HepG2 (cell line): ENCODE measurements around the gene PIM3. TPM values are rescaled to one million over a fixed set of nuclear protein-coding genes. Genes with fewer than 3 reads are reported as not detected.

Experiments used
- FOXK1 ChIP-seq: sonication (generic); formaldehyde crosslinking; IDR thresholded peaks from 2 replicates; pipeline ENCODE4 v1.4.0; 2020; ENCODE audit warnings: low read depth, missing genetic modification reagents, borderline replicate concordance
- HDAC2 ChIP-seq: sonication (generic); formaldehyde crosslinking; IDR thresholded peaks from 2 replicates; pipeline ENCODE4 v1.4.0; 2020; ENCODE audit warnings: missing genetic modification reagents
- HHEX ChIP-seq: IDR thresholded peaks from 2 replicates; pipeline ENCODE4 v1.6.1; 2016; ENCODE audit warnings: control low read depth
- IKZF4 ChIP-seq: sonication (generic); formaldehyde crosslinking; IDR thresholded peaks from 2 replicates; pipeline ENCODE4 v1.5.1; 2020; ENCODE audit warnings: borderline replicate concordance, mild to moderate bottlenecking, low read depth, missing genetic modification reagents; ENCODE audit errors: not compliant biosample characterization
- JUNB ChIP-seq: sonication (generic); formaldehyde crosslinking; IDR thresholded peaks from 2 replicates; pipeline ENCODE4 v1.8.0; 2022; ENCODE audit warnings: missing genetic modification reagents, mild to moderate bottlenecking, borderline replicate concordance
- MIER3 ChIP-seq: IDR thresholded peaks from 2 replicates; pipeline ENCODE4 v1.6.1; 2016; ENCODE audit warnings: missing compliant biosample characterization, borderline replicate concordance
- SPEN ChIP-seq: sonication (generic); formaldehyde crosslinking; IDR thresholded peaks from 2 replicates; pipeline ENCODE4 v1.5.1; 2020; ENCODE audit warnings: low read depth, mild to moderate bottlenecking, missing genetic modification reagents
- SSRP1 ChIP-seq: IDR thresholded peaks from 2 replicates; pipeline ENCODE4 v1.6.1; 2016; ENCODE audit warnings: control low read depth
- TAF1 ChIP-seq: sonication (generic); formaldehyde crosslinking; IDR thresholded peaks from 2 replicates; pipeline ENCODE4 v1.4.0; 2020; ENCODE audit warnings: missing genetic modification reagents
- THAP11 ChIP-seq: IDR thresholded peaks from 2 replicates; pipeline ENCODE4 v1.6.1; 2016; ENCODE audit warnings: missing biosample characterization, missing genetic modification reagents
- XRCC5 ChIP-seq: fragments of 200-400 bp; formaldehyde crosslinking; optimal IDR thresholded peaks from 2 replicates; pipeline ENCODE3; 2017; ENCODE audit warnings: mild to moderate bottlenecking, low read length
- ZBTB7B ChIP-seq: sonication (generic); formaldehyde crosslinking; IDR thresholded peaks from 2 replicates; pipeline ENCODE4 v1.4.0; 2020; ENCODE audit warnings: missing genetic modification reagents
- ZNF263 ChIP-seq: sonication (generic); formaldehyde crosslinking; IDR thresholded peaks from 2 replicates; pipeline ENCODE4 v1.4.0; 2020; ENCODE audit warnings: missing genetic modification reagents
- ZNF841 ChIP-seq: sonication (generic); formaldehyde crosslinking; IDR thresholded peaks from 2 replicates; pipeline ENCODE4 v1.8.1; 2023; ENCODE audit warnings: missing genetic modification reagents, borderline replicate concordance
- ZSCAN9 ChIP-seq: IDR thresholded peaks from 2 replicates; pipeline ENCODE4 v1.6.1; 2016; ENCODE audit warnings: borderline replicate concordance
- polyA plus RNA-seq, 8 experiments: library from polyadenylated mRNA; depleted of rRNA in 3 of 8; stranded (reverse) in 7 of 8; unstranded in 1 of 8; fragments of >200 nt; fragmentation: Illumina TruSeq in 4 of 8; extraction: Trizol in 4 of 8; gene quantifications; 2 replicates each; pipeline versions ENCODE4 v1.2.1 to v1.2.3, GENCODE V29; 2011 to 2016; ENCODE audit warnings: low read depth in 4 of 8, missing spikeins in 1 of 8, mixed read lengths in 1 of 8; ENCODE audit not compliant: insufficient read depth in 1 of 8
- total RNA-seq, 5 experiments: library from RNA; depleted of rRNA; stranded (reverse); fragments of >200 nt; fragmentation: Illumina TruSeq; extraction: Trizol; gene quantifications; 2 replicates each; pipeline ENCODE4 v1.2.3, GENCODE V29; 2016; ENCODE audit warnings: low read depth in 1 of 5
- TF ChIP-seq, protein P1 (sequence below): sonication (generic); formaldehyde crosslinking; IDR thresholded peaks from 2 replicates; pipeline ENCODE4 v1.5.1; 2020; ENCODE audit warnings: mild to moderate bottlenecking, missing genetic modification reagents, moderate library complexity
- TF ChIP-seq, protein P2 (sequence below): sonication (generic); formaldehyde crosslinking; IDR thresholded peaks from 2 replicates; pipeline ENCODE4 v1.5.0; 2020; ENCODE audit warnings: mild to moderate bottlenecking, missing genetic modification reagents
- TF ChIP-seq, protein P3 (sequence below): sonication (generic); formaldehyde crosslinking; IDR thresholded peaks from 2 replicates; pipeline ENCODE4 v1.8.0; 2022; ENCODE audit warnings: missing genetic modification reagents, mild to moderate bottlenecking, moderate library complexity, borderline replicate concordance
- TF ChIP-seq, protein P4 (sequence below): IDR thresholded peaks from 2 replicates; pipeline ENCODE4 v1.6.1; 2016; ENCODE audit warnings: missing compliant biosample characterization, missing genetic modification reagents, borderline replicate concordance

Gene PIM3
- total and polyA plus RNA-seq, 2 of the 13 experiments (the other 11 are each of a cell fraction or from before 2014, with no cell fraction given) = 21.6 to 31.2 TPM

DNA sequence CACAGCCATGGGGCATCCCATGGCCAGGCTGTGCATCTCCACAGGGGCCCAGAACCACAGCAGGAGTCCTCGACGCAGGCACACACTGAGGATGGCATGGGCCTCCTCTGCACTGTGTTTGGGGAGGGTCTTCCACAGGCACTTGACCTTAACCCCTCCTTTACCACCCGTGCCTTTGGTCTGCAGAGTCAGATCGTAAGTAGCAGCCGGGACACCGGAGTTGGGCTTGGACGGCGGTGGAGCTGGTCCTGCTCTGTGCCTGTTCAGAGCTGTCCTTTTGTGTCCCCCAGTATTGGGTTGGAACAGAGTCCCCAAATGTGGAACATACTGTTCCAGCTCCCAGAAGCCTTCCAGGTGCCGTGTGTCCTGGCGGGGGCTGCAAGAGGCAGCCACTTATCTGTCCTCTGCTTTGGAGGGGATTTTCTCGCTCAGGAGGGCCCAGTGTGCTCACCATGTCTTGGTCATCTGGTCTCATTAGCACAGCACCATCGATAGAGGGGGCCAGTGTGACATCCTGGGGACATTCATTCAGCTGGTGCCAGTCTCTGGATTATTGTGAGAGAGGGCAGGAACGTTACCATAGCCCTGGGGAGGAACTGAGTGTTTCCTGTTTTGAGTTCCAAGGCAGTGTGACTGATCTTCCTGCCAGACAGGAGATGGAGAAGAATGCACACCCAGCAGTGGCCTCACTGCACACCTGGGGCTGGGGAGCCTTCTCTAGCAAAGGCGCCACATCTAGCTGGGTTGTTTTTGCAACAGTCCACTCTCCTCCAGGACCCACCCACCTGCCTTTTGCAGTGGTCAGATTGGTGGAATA is 29.8 kb upstream of the PIM3 start (continued):
- 0 out of 2 replicates have a peak, but pooled peaks have one; percentile 1 for TF ChIP-seq FOXK1 (CRISPR knock-in tag)
- TF ChIP-seq, protein P1, sequence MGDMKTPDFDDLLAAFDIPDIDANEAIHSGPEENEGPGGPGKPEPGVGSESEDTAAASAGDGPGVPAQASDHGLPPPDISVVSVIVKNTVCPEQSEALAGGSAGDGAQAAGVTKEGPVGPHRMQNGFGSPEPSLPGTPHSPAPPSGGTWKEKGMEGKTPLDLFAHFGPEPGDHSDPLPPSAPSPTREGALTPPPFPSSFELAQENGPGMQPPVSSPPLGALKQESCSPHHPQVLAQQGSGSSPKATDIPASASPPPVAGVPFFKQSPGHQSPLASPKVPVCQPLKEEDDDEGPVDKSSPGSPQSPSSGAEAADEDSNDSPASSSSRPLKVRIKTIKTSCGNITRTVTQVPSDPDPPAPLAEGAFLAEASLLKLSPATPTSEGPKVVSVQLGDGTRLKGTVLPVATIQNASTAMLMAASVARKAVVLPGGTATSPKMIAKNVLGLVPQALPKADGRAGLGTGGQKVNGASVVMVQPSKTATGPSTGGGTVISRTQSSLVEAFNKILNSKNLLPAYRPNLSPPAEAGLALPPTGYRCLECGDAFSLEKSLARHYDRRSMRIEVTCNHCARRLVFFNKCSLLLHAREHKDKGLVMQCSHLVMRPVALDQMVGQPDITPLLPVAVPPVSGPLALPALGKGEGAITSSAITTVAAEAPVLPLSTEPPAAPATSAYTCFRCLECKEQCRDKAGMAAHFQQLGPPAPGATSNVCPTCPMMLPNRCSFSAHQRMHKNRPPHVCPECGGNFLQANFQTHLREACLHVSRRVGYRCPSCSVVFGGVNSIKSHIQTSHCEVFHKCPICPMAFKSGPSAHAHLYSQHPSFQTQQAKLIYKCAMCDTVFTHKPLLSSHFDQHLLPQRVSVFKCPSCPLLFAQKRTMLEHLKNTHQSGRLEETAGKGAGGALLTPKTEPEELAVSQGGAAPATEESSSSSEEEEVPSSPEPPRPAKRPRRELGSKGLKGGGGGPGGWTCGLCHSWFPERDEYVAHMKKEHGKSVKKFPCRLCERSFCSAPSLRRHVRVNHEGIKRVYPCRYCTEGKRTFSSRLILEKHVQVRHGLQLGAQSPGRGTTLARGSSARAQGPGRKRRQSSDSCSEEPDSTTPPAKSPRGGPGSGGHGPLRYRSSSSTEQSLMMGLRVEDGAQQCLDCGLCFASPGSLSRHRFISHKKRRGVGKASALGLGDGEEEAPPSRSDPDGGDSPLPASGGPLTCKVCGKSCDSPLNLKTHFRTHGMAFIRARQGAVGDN = peak; percentile 23; the same call in 1 of the 2 replicates
- 0 out of 2 replicates have a peak, but pooled peaks have one; percentile 9 for TF ChIP-seq ZNF263
- TF ChIP-seq MIER3 (CRISPR knock-in tag) = 0 out of 2 replicates have a peak, but pooled peaks have one; percentile 42
- TF ChIP-seq THAP11 (CRISPR knock-in tag) = peak; percentile 31; the same call in 1 of the 2 replicates
- 0 out of 2 replicates have a peak, but pooled peaks have one; percentile 41 for TF ChIP-seq ZBTB7B (CRISPR knock-in tag)
- TF ChIP-seq, protein P2, sequence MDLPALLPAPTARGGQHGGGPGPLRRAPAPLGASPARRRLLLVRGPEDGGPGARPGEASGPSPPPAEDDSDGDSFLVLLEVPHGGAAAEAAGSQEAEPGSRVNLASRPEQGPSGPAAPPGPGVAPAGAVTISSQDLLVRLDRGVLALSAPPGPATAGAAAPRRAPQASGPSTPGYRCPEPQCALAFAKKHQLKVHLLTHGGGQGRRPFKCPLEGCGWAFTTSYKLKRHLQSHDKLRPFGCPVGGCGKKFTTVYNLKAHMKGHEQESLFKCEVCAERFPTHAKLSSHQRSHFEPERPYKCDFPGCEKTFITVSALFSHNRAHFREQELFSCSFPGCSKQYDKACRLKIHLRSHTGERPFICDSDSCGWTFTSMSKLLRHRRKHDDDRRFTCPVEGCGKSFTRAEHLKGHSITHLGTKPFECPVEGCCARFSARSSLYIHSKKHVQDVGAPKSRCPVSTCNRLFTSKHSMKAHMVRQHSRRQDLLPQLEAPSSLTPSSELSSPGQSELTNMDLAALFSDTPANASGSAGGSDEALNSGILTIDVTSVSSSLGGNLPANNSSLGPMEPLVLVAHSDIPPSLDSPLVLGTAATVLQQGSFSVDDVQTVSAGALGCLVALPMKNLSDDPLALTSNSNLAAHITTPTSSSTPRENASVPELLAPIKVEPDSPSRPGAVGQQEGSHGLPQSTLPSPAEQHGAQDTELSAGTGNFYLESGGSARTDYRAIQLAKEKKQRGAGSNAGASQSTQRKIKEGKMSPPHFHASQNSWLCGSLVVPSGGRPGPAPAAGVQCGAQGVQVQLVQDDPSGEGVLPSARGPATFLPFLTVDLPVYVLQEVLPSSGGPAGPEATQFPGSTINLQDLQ (CRISPR knock-in tag) = no peak
- TF ChIP-seq IKZF4 (CRISPR knock-in tag) = no peak
- no peak for TF ChIP-seq JUNB (CRISPR knock-in tag)
- TF ChIP-seq XRCC5 = peak; percentile 64
- no peak for TF ChIP-seq HHEX (CRISPR knock-in tag)
- 0 out of 2 replicates have a peak, but pooled peaks have one; percentile 24 for TF ChIP-seq ZSCAN9 (CRISPR knock-in tag)
- TF ChIP-seq, protein P3, sequence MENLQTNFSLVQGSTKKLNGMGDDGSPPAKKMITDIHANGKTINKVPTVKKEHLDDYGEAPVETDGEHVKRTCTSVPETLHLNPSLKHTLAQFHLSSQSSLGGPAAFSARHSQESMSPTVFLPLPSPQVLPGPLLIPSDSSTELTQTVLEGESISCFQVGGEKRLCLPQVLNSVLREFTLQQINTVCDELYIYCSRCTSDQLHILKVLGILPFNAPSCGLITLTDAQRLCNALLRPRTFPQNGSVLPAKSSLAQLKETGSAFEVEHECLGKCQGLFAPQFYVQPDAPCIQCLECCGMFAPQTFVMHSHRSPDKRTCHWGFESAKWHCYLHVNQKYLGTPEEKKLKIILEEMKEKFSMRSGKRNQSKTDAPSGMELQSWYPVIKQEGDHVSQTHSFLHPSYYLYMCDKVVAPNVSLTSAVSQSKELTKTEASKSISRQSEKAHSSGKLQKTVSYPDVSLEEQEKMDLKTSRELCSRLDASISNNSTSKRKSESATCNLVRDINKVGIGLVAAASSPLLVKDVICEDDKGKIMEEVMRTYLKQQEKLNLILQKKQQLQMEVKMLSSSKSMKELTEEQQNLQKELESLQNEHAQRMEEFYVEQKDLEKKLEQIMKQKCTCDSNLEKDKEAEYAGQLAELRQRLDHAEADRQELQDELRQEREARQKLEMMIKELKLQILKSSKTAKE (CRISPR knock-in tag) = no peak
- peak; percentile 63; the same call in 1 of the 2 replicates for TF ChIP-seq HDAC2 (CRISPR knock-in tag)
- TF ChIP-seq SPEN = peak; percentile 21; the same call in 1 of the 2 replicates
- TF ChIP-seq, protein P4, sequence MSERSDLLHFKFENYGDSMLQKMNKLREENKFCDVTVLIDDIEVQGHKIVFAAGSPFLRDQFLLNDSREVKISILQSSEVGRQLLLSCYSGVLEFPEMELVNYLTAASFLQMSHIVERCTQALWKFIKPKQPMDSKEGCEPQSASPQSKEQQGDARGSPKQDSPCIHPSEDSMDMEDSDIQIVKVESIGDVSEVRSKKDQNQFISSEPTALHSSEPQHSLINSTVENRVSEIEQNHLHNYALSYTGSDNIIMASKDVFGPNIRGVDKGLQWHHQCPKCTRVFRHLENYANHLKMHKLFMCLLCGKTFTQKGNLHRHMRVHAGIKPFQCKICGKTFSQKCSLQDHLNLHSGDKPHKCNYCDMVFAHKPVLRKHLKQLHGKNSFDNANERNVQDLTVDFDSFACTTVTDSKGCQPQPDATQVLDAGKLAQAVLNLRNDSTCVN (CRISPR knock-in tag) = 0 out of 2 replicates have a peak, but pooled peaks have one; percentile 37
- TF ChIP-seq SSRP1 = no peak
- 0 out of 2 replicates have a peak, but pooled peaks have one; percentile 15 for TF ChIP-seq TAF1 (CRISPR knock-in tag)
- no peak for TF ChIP-seq ZNF841 (CRISPR knock-in tag)
